Breast epithelium (tissue), 3 donors: ENCODE measurements around the gene TENM3.

ENCODE experiments used
- CTCF ChIP-seq, 3 donors: fragments of 450-650 bp; IDR thresholded peaks; one replicate each; pipeline ENCODE4 v1.5.1; 2016 to 2017; ENCODE audit warnings: antibody characterized with exemption in 3 of 3, mild to moderate bottlenecking in 3 of 3, moderate library complexity in 3 of 3
- POLR2A ChIP-seq: fragments of 450-650 bp; IDR thresholded peaks from one replicate; pipeline ENCODE4 v1.6.1; 2016; ENCODE audit warnings: antibody characterized with exemption, mild to moderate bottlenecking, moderate library complexity
- POLR2AphosphoS5 ChIP-seq, 3 donors: sonication (generic); formaldehyde crosslinking; IDR thresholded peaks; one replicate each; pipeline ENCODE4 v1.6.1; 2017; ENCODE audit warnings: antibody characterized with exemption in 3 of 3

GRCh38 chr4:182745237-182745636 is 502.0 kb downstream of the TENM3 start:
- no peak for TF ChIP-seq CTCF (IDR thresholded peaks at IDR 0.05)
- TF ChIP-seq POLR2A: no peak
- no peak for TF ChIP-seq POLR2AphosphoS5 (IDR thresholded peaks at IDR 0.05)
